HAP-1 (cell line): Measurements from ENCODE around the gene SNAP23.

ENCODE experiments used
- DNase-seq, 2 experiments: peaks; one replicate each; pipeline ENCODE4 v3.0.0-alpha.2; 2016 to 2020; ENCODE audit warnings: low spot score in 2 of 2
- H3K27me3 ChIP-seq: fragments of 250-450 bp; sonication (Bioruptor Pico); 2 replicates; pipeline ENCODE4 v1.5.1; 2020; ENCODE audit warnings: low read depth, mild to moderate bottlenecking, moderate library complexity
- H3K36me3 ChIP-seq: fragments of 250-450 bp; sonication (Bioruptor Pico); replicated peaks from 2 replicates; pipeline ENCODE4 v1.5.1; 2020; ENCODE audit warnings: mild to moderate bottlenecking
- H3K4me1 ChIP-seq: fragments of 250-450 bp; sonication (Bioruptor Pico); 2 replicates; pipeline ENCODE4 v1.5.1; 2020; ENCODE audit warnings: mild to moderate bottlenecking
- H3K4me3 ChIP-seq: fragments of 250-450 bp; sonication (Bioruptor Pico); 2 replicates; pipeline ENCODE4 v1.5.1; 2020; ENCODE audit warnings: mild to moderate bottlenecking, moderate library complexity
- H3K9me3 ChIP-seq: fragments of 250-450 bp; sonication (Bioruptor Pico); 2 replicates; pipeline ENCODE4 v1.5.1; 2020; ENCODE audit warnings: mild to moderate bottlenecking, moderate library complexity
- in situ Hi-C: fragments of 300-500 bp; cut with MboI; formaldehyde crosslinking; loops from 3 replicates; pipeline ENCODE4 v1.14.3; 2020; ENCODE audit warnings: low sequenced_read_pairs, inconsistent platforms, mixed read lengths

The SNAP23 gene

GRCh38 chr15:42482701-42483100 is 12.7 kb upstream of the SNAP23 start:
- Histone ChIP-seq H3K27me3 (no peaks in the 10 kb centered on the region), H3K36me3 (no peaks in the 10 kb centered on the region), H3K4me1 (no peaks in the 10 kb centered on the region), H3K9me3 (no peaks in the 10 kb centered on the region; the same call in 1 of the 2 replicates), H3K4me3 (no peak overlapping the region)
- in situ Hi-C loops, result no loop called here
- DNase-seq, result no peak

GRCh38 chr15:42483677-42484076 is 11.8 kb upstream of the SNAP23 start:
- Histone ChIP-seq H3K36me3 (no peaks in the 10 kb centered on the region), H3K9me3 (no peaks in the 10 kb centered on the region; the same call in 1 of the 2 replicates), H3K4me1 (no peaks in the 10 kb centered on the region), H3K4me3 (no peak overlapping the region), H3K27me3 (no peaks in the 10 kb centered on the region)
- DNase-seq, result no peak
- in situ Hi-C loops, result no loop called here

GRCh38 chr15:42490291-42490670 is 5.2 kb upstream of the SNAP23 start:
- Histone ChIP-seq H3K4me3 (peak overlapping the region; percentile 70), H3K9me3 (no peaks in the 10 kb centered on the region), H3K4me1 (peaks cover 6% of the 10 kb centered on the region), H3K36me3 (no peaks in the 10 kb centered on the region), H3K27me3 (no peaks in the 10 kb centered on the region)
- in situ Hi-C loops, result no loop called here
- DNase-seq, result no peak

- peak; percentile 90 to 98 for DNase-seq
- Histone ChIP-seq H3K4me1 (peaks cover 6% of the 10 kb centered on the region), H3K9me3 (no peaks in the 10 kb centered on the region), H3K4me3 (peak within 1 kb of the TSS; percentile 70), H3K36me3 (no peaks in the 10 kb centered on the region), H3K27me3 (no peaks in the 10 kb centered on the region)
- in situ Hi-C loops, result no loop called here
These were observed 4.5 kb upstream of the SNAP23 start, which contains the start of gene ZNF106 for GRCh38 chr15:42490671-42491538. ZNF106 (minus strand) TSS chr15:42491141; CDS start chr15:42472289, 18,852 bp downstream.

- H3K27me3 ChIP-seq, result no peaks in the 10 kb centered on the region
- no peak for DNase-seq
- in situ Hi-C loops, result no loop called here
- H3K4me3 ChIP-seq, result peak overlapping the region; percentile 70
- H3K36me3 ChIP-seq, result no peaks in the 10 kb centered on the region
- H3K9me3 ChIP-seq, result no peaks in the 10 kb centered on the region
- peaks cover 10% of the 10 kb centered on the region for H3K4me1 ChIP-seq
These were observed 3.8 kb upstream of the SNAP23 start for GRCh38 chr15:42491539-42492225.

GRCh38 chr15:42493679-42494078 is 1.8 kb upstream of the SNAP23 start:
- peaks cover 15% of the 10 kb centered on the region for H3K4me1 ChIP-seq
- no peak for DNase-seq
- in situ Hi-C loops, result no loop called here

GRCh38 chr15:42494998-42495360 is 455 bp upstream of the SNAP23 start:
- Histone ChIP-seq H3K36me3 (no peaks in the 10 kb centered on the region), H3K27me3 (no peaks in the 10 kb centered on the region), H3K9me3 (no peaks in the 10 kb centered on the region), H3K4me1 (peaks cover 20% of the 10 kb centered on the region), H3K4me3 (peak overlapping the region; percentile 61)
- no peak for DNase-seq
- in situ Hi-C loops, result no loop called here

More at GRCh38 chr15:42493679-42494078, 1.8 kb upstream of the SNAP23 start:
- H3K36me3 ChIP-seq, result no peaks in the 10 kb centered on the region
- no peaks in the 10 kb centered on the region for H3K9me3 ChIP-seq
- no peaks in the 10 kb centered on the region for H3K27me3 ChIP-seq
- no peak overlapping the region for H3K4me3 ChIP-seq

GRCh38 chr15:42498212-42499068 is 3.0 kb downstream of the SNAP23 start:
- H3K4me3 ChIP-seq, result no peak overlapping the region
- in situ Hi-C loops, result no loop called here

GRCh38 chr15:42499858-42500609 is 4.6 kb downstream of the SNAP23 start:
- Histone ChIP-seq H3K27me3 (no peaks in the 10 kb centered on the region), H3K4me3 (no peak overlapping the region), H3K4me1 (peaks cover 16% of the 10 kb centered on the region)

More at GRCh38 chr15:42498212-42499068, 3.0 kb downstream of the SNAP23 start:
- Histone ChIP-seq H3K27me3 (no peaks in the 10 kb centered on the region), H3K9me3 (no peaks in the 10 kb centered on the region), H3K36me3 (no peaks in the 10 kb centered on the region), H3K4me1 (peaks cover 20% of the 10 kb centered on the region)
- peak; percentile 4 to 16 for DNase-seq

GRCh38 chr15:42502477-42502876 is 7.0 kb downstream of the SNAP23 start:
- Histone ChIP-seq H3K4me3 (no peak overlapping the region), H3K4me1 (peaks cover 10% of the 10 kb centered on the region), H3K36me3 (no peaks in the 10 kb centered on the region), H3K27me3 (no peaks in the 10 kb centered on the region), H3K9me3 (no peaks in the 10 kb centered on the region)
- DNase-seq, result no peak
- in situ Hi-C loops, result no loop called here

More at GRCh38 chr15:42499858-42500609, 4.6 kb downstream of the SNAP23 start:
- Histone ChIP-seq H3K9me3 (no peaks in the 10 kb centered on the region), H3K36me3 (no peaks in the 10 kb centered on the region)
- in situ Hi-C loops, result no loop called here
- DNase-seq, result peak in 1 of 2 experiments; percentile 31

GRCh38 chr15:42503825-42504224 is 8.4 kb downstream of the SNAP23 start:
- in situ Hi-C loops, result no loop called here
- H3K36me3 ChIP-seq, result no peaks in the 10 kb centered on the region
- no peak for DNase-seq
- peaks cover 4% of the 10 kb centered on the region for H3K4me1 ChIP-seq
- H3K27me3 ChIP-seq, result no peaks in the 10 kb centered on the region
- no peaks in the 10 kb centered on the region for H3K9me3 ChIP-seq
- H3K4me3 ChIP-seq, result no peak overlapping the region

GRCh38 chr15:42504631-42505030 is 9.2 kb downstream of the SNAP23 start:
- Histone ChIP-seq H3K27me3 (no peaks in the 10 kb centered on the region), H3K4me1 (no peaks in the 10 kb centered on the region; the same call in 1 of the 2 replicates), H3K9me3 (no peaks in the 10 kb centered on the region), H3K4me3 (no peak overlapping the region), H3K36me3 (no peaks in the 10 kb centered on the region)
- DNase-seq, result no peak
- in situ Hi-C loops, result no loop called here

- no peaks in the 10 kb centered on the region; the same call in 1 of the 2 replicates for H3K4me1 ChIP-seq
- no peaks in the 10 kb centered on the region for H3K9me3 ChIP-seq
- H3K36me3 ChIP-seq, result no peaks in the 10 kb centered on the region
- H3K4me3 ChIP-seq, result no peak overlapping the region
- no peaks in the 10 kb centered on the region for H3K27me3 ChIP-seq
- DNase-seq, result no peak
- in situ Hi-C loops, result no loop called here
These were observed 12.1 kb downstream of the SNAP23 start for GRCh38 chr15:42507514-42507913.
